Measurements from ENCODE around the gene OSBP2. TPM values are rescaled to one million over a fixed set of nuclear protein-coding genes. Genes with fewer than 3 reads are reported as not detected.

OSBP2 gene
- total RNA-seq, 4 donors from 2014 or later, result 1.9 to 3.9 (median 3.0) TPM

GRCh38 chr22:30720263-30720837 lies 25.7 kb downstream of the OSBP2 start:
- WGBS, 2 donors, result 70 to 77% methylated on average over 4 of the region's 5 CpGs
- intact Hi-C loops (cut with DNase I), result no loop called here
- no peaks in the 10 kb centered on the region for H3K27me3 ChIP-seq
- H3K4me3 ChIP-seq, result no peak overlapping the region
- no peak overlapping the region for H3K27ac ChIP-seq
- TF ChIP-seq CTCF (IDR thresholded peaks at IDR 0.05), result no peak
- no peak for TF ChIP-seq POLR2A (IDR thresholded peaks at IDR 0.05)
- no peaks in the 10 kb centered on the region for H3K9me3 ChIP-seq
- H3K4me1 ChIP-seq, result no peaks in the 10 kb centered on the region
- no peaks in the 10 kb centered on the region for H3K36me3 ChIP-seq
- DNase-seq, result no peak

GRCh38 chr22:30721741-30722140 lies 27.1 kb downstream of the OSBP2 start:
- Histone ChIP-seq H3K4me3 (no peak overlapping the region), H3K36me3 (no peaks in the 10 kb centered on the region), H3K9me3 (no peaks in the 10 kb centered on the region), H3K27me3 (no peaks in the 10 kb centered on the region), H3K27ac (no peak overlapping the region), H3K4me1 (no peaks in the 10 kb centered on the region)
- intact Hi-C loops (cut with DNase I), result no loop called here
- DNase-seq, result no peak
- TF ChIP-seq CTCF (IDR thresholded peaks at IDR 0.05) (no peak), POLR2A (IDR thresholded peaks at IDR 0.05) (no peak)
- 77 to 83% methylated on average over 4 of the region's 4 CpGs for WGBS, 2 donors

- no peaks in the 10 kb centered on the region for H3K36me3 ChIP-seq
- no peak overlapping the region for H3K4me3 ChIP-seq
- TF ChIP-seq POLR2A (IDR thresholded peaks at IDR 0.05), result no peak
- no peak for TF ChIP-seq CTCF (IDR thresholded peaks at IDR 0.05)
- intact Hi-C loops (cut with DNase I), result no loop called here
- no peaks in the 10 kb centered on the region for H3K27me3 ChIP-seq
- WGBS, 2 donors, result 74 to 77% methylated on average over 2 of the region's 2 CpGs
- DNase-seq, result no peak
- H3K4me1 ChIP-seq, result no peaks in the 10 kb centered on the region
- H3K9me3 ChIP-seq, result no peaks in the 10 kb centered on the region
- no peak overlapping the region for H3K27ac ChIP-seq
Observed at GRCh38 chr22:30728826-30729225, 34.2 kb downstream of the OSBP2 start.

GRCh38 chr22:30731658-30732057 lies 37.0 kb downstream of the OSBP2 start:
- Histone ChIP-seq H3K4me1 (no peaks in the 10 kb centered on the region), H3K9me3 (no peaks in the 10 kb centered on the region), H3K4me3 (no peak overlapping the region), H3K27ac (no peak overlapping the region), H3K27me3 (no peaks in the 10 kb centered on the region), H3K36me3 (no peaks in the 10 kb centered on the region)
- WGBS, 2 donors, result 57 to 87% methylated on average over 3 to 4 of the region's 6 CpGs
- no peak for DNase-seq
- TF ChIP-seq CTCF (IDR thresholded peaks at IDR 0.05), result no peak
- intact Hi-C loops (cut with DNase I), result no loop called here

GRCh38 chr22:30732426-30732825 lies 37.8 kb downstream of the OSBP2 start:
- intact Hi-C loops (cut with DNase I), result no loop called here
- DNase-seq, result no peak
- H3K4me3 ChIP-seq, result no peak overlapping the region
- 85 to 90% methylated on average over 2 to 4 of the region's 5 CpGs for WGBS, 2 donors
- no peak overlapping the region for H3K27ac ChIP-seq
- no peaks in the 10 kb centered on the region for H3K9me3 ChIP-seq
- no peaks in the 10 kb centered on the region for H3K4me1 ChIP-seq
- no peaks in the 10 kb centered on the region for H3K27me3 ChIP-seq
- no peak for TF ChIP-seq POLR2A (IDR thresholded peaks at IDR 0.05)
- TF ChIP-seq CTCF (IDR thresholded peaks at IDR 0.05), result no peak
- H3K36me3 ChIP-seq, result no peaks in the 10 kb centered on the region
